Erythroblast (primary cell): ENCODE results near the gene TOLLIP.

Experiments
- DNase-seq, 2 experiments: peaks; one replicate each; lab custom pipeline; 2025; lab: John Stamatoyannopoulos, UW
- GATA1 ChIP-seq: IDR thresholded peaks from 2 replicates; pipeline ENCODE4 v1.6.1; 2011; ENCODE audit warnings: low read depth, mild to moderate bottlenecking, control low read depth, low read length, moderate library complexity
- POLR2A ChIP-seq: IDR thresholded peaks from 2 replicates; pipeline ENCODE4 v1.6.1; 2011; ENCODE audit warnings: mild to moderate bottlenecking, low read length

Gene TOLLIP

DNA sequence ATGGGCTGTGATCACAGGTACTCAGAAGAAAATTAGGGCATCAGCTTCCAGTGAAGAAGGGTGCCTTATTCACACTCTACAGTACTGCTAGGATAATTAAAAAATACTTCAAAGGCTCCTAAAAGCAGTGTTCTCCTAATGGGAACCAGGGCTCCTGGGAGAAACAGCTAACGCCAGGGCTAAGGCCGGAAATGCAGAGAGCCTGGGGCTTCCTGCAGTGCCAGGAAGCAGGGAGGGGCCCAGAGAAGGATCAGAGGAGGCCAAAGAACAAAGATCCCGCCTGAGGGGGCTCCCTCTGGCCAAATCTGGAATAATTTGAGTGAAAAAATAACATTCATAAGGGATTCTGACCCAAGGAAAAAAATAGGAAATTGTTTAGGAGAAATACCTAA lies 27.5 kb downstream of the TOLLIP start:
- no peak for DNase-seq
- TF ChIP-seq POLR2A (no peak), GATA1 (no peak)

DNA sequence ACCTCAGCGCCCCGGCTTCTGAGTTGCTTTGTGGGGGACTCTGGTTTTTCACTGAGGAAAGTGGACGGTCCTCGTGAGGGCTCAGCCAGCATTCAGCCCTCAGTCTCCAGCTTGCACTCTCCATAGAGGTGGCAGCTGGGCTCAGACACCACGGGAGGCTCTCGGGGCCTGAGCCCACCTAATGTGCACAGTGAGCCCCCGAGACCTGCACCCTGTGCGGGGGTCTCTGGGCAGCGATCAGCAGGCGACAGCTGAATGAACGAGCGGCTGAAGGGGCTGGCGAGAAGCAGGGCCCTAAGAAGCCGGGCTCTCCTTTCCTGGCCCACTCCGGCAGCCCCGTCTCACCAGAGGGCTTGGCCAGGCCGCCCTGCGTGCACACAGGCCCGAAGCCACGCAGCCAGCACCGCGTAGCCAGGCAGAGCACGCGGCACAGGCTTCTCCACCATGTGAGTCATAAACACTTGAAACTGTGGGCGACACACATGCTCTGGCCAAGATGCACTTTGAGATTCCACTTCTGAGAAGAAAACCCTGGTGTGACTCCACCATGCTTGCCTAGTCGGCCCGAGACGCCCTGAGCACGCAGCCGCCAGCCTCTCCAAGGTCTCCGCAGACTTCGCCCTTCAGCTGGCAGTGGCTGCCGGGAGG lies 28.0 kb downstream of the TOLLIP start:
- no peak for TF ChIP-seq GATA1
- no peak for TF ChIP-seq POLR2A
- DNase-seq: no peak

DNA sequence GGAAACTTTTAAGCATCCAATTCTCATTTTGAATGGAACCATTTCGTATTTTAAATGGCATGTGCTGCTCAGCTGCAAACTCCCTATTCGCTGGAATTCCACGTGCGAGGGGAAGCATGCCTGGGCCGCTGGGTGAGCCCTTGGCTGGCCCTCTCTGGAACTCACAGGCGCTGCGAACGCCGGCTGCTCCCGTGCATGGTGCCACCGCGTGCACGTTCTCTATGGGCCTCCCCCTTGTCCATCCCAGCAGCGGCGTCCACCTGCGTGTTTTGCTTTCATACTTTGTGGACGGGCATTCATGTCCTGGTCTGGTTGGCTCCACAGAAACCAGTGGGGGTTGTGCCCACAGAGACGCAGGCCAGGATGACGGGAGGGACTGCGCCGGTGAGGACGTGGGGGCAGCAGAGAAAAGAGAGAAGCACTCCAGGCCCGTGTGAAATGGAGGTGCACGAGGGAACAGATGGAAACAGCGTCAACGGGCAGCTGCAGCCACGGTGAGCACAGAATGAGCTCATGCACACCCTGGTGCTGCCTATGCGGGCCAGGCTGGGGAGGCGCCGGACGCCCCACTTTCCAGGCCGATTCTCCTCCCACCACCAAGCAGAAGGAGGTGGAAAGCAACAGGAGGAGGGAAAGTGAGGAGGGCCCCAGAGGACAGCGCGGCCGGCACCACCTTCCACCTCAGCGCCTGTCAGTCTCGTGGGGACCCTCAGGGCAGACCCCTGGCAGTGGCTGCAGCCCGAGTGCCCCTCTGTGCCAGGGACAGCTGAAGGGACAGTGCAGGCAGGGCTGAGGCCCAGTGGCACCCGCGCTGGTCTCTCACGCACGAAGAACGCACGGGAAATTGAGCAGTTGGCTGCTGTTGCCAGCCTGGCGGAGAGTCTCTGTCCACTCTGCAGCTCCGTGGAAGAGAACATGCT lies 29.1 kb downstream of the TOLLIP start:
- DNase-seq: no peak
- TF ChIP-seq POLR2A: no peak
- no peak for TF ChIP-seq GATA1

DNA sequence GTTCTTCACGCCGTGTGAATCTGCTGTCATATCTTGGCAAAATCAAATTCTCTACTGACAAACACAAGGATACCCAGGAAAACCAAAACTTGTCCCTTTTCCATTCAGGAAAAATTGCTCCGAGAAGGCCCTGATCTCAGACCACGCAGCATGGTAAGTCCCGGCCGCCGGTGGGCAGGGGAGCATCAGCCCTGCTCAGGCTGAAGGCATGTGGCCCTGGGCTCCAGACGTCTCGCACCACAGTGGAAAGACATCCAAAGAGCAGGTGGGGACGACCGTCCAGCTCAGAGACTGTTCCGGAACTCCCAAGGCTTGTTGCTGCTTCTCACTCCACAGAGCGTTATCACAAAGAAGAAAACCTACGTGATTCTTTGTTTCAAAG lies 29.8 kb downstream of the TOLLIP start:
- no peak for DNase-seq
- no peak for TF ChIP-seq POLR2A
- no peak for TF ChIP-seq GATA1

DNA sequence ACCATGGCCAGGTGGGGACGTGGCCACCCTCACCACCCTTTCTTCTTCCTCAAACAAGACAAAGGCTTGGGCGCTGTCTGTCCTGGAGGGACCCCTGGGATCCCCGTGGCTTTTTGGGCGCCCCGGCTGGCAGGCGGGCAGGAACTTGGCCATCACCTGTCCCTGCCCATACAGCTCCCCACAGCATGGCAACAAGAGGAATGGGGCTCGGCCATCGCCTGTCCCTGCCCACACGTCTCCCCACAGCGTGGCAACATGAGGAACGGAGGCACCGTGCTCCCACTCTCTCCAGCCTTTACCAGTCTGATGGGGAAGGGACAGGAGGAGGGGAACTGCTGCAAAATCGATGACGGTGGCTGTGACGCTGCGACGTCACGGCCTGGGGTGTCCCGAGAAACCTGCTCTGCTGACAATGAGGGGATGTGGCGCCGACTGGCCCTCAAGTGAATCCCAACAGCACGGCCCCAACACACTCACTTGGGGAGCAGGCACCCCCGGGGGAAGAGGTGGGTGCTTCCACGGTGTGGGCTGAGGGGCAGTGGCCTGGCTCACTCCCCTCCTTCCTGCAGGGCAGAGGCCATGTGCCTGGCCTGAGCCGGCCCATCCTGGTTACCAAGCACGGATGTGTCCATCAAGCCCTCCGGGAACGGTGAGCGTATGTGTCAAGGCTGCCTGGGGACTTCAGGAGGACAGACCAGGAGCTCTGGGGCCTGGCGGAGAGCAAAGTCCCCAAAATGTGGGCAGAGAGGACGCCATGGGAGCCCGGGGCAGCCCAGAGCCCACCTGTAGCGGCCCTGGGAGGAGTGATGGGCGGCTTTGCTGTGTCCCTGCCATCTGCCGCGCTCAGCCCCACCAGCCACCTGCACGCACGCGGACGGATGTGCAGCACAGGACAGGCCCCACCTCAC lies 30.4 kb downstream of the TOLLIP start:
- TF ChIP-seq GATA1: no peak
- no peak for TF ChIP-seq POLR2A
- no peak for DNase-seq

DNA sequence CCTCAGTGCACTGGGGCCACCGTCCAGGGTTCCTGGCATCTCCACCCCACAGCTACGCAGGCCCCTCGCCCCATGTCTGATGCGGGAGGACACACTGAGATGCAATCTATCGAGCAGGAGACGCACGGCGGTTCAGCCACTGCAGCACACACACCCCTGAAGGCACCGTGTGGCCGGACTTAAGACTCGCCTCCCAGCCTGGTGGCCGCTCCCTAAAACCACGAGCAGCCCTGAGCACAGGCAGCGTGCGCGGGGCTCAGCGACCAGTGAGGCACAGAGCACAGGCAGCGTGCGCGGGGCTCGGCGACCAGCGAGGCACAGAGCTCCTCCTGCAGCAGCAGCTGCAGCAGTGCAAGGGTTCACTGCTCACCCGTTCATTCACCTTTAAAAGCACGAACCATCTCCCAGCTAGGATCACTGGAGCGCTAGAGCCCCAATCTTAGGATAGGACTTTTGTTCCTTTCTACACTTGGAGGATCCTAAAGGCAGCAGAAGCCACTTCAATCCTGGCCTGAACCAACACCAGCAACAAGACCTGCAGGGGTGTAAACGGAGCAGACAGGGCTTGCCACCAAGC lies 31.4 kb downstream of the TOLLIP start:
- DNase-seq: peak in 1 of 2 experiments; percentile 21
- no peak for TF ChIP-seq POLR2A
- no peak for TF ChIP-seq GATA1

DNA sequence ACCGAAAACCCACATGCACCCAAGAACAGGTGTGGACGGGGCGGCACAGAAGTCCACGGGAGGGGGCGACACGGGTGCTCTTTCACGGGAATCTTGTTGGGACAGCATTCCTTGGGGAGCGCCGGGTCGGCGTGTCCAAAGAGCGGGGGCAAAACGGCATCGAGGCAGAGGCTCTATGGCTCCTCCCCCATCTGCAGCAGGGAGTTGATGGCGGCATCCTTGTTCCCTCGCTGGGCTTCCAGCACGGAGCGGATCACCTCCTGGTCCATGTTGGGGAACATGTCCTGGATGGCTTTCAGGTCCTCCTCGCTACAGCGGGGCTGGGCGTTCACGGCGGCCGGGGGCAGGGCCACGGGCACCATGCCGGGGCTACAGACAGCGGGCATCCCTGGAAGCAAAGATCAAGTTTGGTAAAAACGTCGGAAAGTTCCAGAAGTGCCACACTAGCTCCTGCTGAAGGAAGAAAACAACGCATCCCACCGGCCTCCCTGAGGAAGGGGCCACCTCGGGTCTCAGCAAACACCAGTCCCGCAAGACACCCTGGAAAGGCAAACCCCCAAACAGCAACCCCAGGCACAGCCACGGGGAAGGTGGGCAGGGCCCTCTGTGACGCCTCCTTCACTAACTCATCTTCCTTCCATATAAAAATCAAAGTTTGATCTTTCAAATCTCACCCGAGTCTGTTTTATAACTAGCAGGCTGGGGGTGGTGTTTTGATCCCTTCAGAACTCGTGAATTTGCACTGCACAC lies 32.4 kb downstream of the TOLLIP start:
- DNase-seq: no peak

DNA sequence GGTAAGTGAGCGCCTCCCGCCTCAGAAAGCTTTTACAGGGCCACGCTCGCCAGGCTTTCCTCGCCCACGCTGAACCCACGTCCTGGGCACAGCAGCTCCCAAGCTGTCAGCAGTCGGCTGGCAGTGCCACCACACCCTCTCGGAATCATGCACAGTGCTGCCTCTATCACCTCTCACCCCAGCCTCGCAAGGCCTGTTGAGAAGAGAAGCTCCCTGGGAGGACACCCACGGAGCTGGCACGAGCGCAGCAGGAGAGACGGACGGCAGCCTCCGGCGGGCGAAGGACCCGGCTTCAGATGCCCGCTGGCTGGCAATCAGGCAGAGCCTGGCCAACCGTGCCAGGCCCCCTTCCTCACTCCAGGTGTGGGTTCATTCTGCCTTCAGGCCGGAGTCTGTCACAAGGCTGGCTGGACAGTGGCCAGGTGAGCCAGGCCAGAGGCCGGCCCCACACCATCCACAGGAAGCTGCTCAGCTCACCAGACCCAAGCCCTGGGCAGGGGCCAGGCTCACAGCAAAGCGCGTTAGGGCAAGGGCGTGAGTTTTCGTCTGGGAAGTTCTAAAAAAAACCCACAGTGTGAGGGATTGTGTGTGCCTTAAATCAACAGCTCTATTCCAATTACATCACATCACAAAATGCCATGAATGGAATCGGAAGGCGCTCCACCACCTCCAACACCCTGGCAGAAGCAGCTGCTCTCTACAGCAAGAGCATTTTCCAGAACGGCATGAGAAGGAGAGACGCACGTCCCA lies 33.2 kb downstream of the TOLLIP start:
- TF ChIP-seq POLR2A (no peak), GATA1 (no peak)

More for the DNA sequence above, 32.4 kb downstream of the TOLLIP start:
- TF ChIP-seq GATA1 (no peak), POLR2A (no peak)

DNA sequence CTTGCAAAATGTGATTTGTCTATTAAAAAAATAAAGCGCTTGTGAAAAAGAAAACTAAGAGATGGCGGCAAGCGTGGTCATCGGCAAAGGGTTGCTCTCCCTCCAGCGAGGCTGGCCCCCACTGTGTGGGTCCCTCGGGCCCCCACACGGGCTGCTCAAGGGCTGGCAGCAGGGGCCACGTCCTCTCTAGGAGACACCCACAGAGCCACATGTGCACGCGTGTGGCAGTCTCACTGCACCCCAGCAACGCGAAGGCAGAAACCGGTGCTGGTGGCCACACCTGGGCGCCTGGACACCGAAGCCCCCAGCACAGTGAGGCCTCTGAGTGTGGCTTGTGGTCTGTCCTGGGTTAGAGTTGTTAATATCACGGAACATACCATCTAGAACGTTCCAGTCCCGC lies 34.4 kb downstream of the TOLLIP start:
- TF ChIP-seq POLR2A (no peak), GATA1 (no peak)
- no peak for DNase-seq

More for the DNA sequence above, 33.2 kb downstream of the TOLLIP start:
- DNase-seq: no peak

DNA sequence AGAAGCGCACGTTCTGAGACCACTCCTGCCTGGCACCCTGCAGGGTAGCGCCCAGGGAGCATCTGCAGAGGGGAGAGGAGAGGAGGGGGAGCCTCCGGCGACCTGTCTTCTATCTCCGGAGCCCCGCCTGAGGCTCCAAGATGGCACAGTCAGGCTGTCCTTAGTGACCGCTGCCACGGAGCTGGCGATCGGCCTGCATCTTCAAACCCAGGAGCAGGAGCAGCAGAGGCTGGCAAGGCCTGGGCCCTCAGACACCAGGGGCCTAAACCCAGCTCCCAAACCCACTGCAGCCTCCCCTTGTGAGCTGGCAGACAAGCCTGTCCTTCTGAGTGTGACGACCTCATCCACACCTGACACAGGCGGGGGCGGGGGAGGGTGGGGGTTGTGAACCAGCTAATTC lies 34.9 kb downstream of the TOLLIP start:
- TF ChIP-seq GATA1: no peak
- DNase-seq: no peak

DNA sequence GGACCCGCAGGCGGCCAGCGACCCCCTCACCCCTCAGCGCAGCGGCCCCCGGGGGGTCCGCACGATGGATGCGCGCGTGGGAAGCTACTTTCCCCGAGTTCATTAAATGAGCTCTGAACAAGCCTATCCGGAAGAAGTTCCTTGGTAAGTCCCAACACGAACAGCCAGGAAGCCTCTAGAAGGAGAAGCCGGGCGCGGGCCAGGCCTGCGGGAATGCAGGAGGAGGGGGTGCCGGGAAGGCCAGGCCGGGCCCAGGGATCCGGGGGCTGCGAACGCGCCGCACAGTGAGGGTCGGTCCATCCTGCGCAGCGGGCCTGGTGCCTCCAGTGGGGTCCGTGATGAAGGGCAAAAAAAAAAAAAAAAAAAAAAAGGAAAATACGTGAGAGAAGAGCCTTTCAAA lies 36.9 kb downstream of the TOLLIP start:
- DNase-seq: no peak
- TF ChIP-seq GATA1: no peak

DNA sequence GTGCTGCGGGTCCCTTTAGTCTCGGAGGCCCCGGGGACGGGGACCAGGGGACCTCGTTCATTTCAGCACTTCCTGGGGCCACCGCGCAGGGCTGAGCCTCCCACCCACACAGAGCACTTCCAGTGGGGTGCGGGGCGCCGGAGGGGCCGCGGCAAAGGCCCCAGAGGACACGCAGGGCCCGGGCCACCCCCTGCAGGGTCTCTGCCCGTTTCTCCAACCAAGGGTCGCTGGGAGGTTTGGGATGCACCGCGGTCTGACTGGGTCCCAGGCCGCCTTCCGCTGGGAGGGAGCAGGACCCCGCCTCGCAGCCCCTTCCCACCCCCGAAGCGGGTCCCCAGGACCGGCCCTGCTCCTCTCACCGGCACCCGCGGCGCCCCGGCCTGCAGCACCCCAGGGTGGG lies 37.5 kb downstream of the TOLLIP start:
- TF ChIP-seq POLR2A: no peak
- TF ChIP-seq GATA1: no peak
- no peak for DNase-seq
